Fibroblast of mammary gland (primary cell): ENCODE results near the gene WSCD2.

ENCODE experiments used
- DNase-seq: peaks from one replicate; pipeline ENCODE4 v3.0.0-alpha.2; 2010; ENCODE audit warnings: low read depth
- H3K4me3 ChIP-seq: 2 replicates; pipeline ENCODE4 v1.5.1; 2011; ENCODE audit warnings: low read depth, mild to moderate bottlenecking, low read length, moderate library complexity; ENCODE audit not compliant: control insufficient read depth
- CTCF ChIP-seq: conservative IDR thresholded peaks from 2 replicates; pipeline ENCODE4 v1.5.1; 2011; ENCODE audit warnings: low read depth, low read length, inconsistent platforms; ENCODE audit not compliant: control insufficient read depth, insufficient read depth

Gene WSCD2

DNA sequence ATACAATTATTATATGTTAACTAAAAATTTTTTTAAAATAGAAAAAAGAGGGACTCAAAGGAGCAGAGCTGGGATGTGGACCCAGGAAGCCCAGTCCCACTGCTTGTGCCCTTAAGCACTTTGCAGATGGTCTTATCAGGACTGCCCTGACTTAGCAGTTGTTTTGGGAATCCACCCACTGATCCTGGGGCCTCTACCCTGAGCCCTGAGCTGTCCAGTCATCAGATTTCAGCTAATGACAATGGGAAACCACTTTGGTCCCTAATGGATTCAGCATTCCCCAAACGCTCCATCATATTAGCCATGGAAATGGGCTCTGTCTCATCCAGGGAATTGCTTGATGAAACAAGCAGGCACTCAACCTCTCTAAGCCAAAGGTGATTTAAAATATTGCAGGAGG, 22.5 kb upstream of the WSCD2 start:
- H3K4me3 ChIP-seq: no peak overlapping the region
- no peak for TF ChIP-seq CTCF
- DNase-seq: no peak

- DNase-seq: no peak
- no peak for TF ChIP-seq CTCF
- H3K4me3 ChIP-seq: no peak overlapping the region
Observed at GRCh38 chr12:108107293-108107692, 21.8 kb upstream of the WSCD2 start.

GRCh38 chr12:108109504-108109903, 19.6 kb upstream of the WSCD2 start:
- TF ChIP-seq CTCF: no peak
- no peak overlapping the region for H3K4me3 ChIP-seq
- DNase-seq: no peak

DNA sequence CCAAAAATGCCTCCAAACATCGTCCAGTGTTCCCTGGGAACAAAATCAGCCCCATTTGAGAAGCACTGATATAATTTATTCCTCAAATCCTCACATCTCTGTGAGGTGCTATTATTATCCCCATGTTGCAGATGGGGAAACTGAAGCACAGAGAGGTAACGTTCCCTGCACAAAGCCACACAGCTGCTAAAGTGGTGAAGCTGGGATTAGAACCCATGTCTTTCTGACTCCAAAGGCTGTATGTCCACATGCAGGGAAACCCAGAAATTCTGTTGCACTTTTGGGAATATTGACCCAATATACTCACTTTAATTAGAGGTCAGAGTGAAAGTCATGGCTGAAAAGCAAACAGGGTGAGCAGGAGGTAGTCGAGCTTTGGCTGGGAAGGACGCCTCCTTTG, 19.1 kb upstream of the WSCD2 start:
- DNase-seq: no peak
- no peak overlapping the region for H3K4me3 ChIP-seq
- no peak for TF ChIP-seq CTCF

- DNase-seq: no peak
- no peak overlapping the region for H3K4me3 ChIP-seq
- TF ChIP-seq CTCF: no peak
Observed at GRCh38 chr12:108110844-108111243, 18.2 kb upstream of the WSCD2 start.

GRCh38 chr12:108112832-108113556, 16.1 kb upstream of the WSCD2 start:
- TF ChIP-seq CTCF: no peak
- no peak for DNase-seq
- no peak overlapping the region for H3K4me3 ChIP-seq
